PC-9 (cell line): ENCODE measurements around the gene ASGR2. TPM values are rescaled to one million over a fixed set of nuclear protein-coding genes. Genes with fewer than 3 reads are reported as not detected.

ENCODE experiments used
- BruUV-seq: library from RNA; stranded (reverse); fragments of 400-500 nt; replicated peaks from 2 replicates; lab custom pipeline; 2021; lab: Mats Ljungman, UMichigan
- CTCF ChIA-PET: fragments of 300-600 bp; sonication (Branson Sonifier 250); formaldehyde crosslinking; loops from one replicate; lab custom pipeline; 2022; ENCODE audit warnings: antibody characterized with exemption; lab: Charles Lee
- POLR2A ChIA-PET: fragments of 300-600 bp; sonication (Branson Sonifier 250); formaldehyde crosslinking; loops from one replicate; lab custom pipeline; 2022; ENCODE audit warnings: antibody characterized with exemption; ENCODE audit not compliant: unreplicated experiment; lab: Charles Lee
- DNase-seq, 2 experiments: peaks; one replicate each; pipeline versions ENCODE4 v3.0.0 to v3.0.0-alpha.2; 2015 to 2022; ENCODE audit warnings: mixed read lengths in 1 of 2
- H2AFZ ChIP-seq: fragments of 200-600 bp; sonication (generic); 2 replicates; pipeline ENCODE4 v1.8.1; 2017; ENCODE audit warnings: antibody characterized with exemption
- H3F3A ChIP-seq: fragments of 200-600 bp; sonication (generic); 2 replicates; pipeline ENCODE4 v1.8.1; 2017; ENCODE audit warnings: antibody characterized with exemption, mild to moderate bottlenecking, low read depth; ENCODE audit not compliant: insufficient read depth
- H3K27ac ChIP-seq: fragments of 200-600 bp; sonication (generic); 2 replicates; pipeline ENCODE4 v1.6.1; 2016; ENCODE audit warnings: mixed run types
- H3K27me3 ChIP-seq: fragments of 200-600 bp; sonication (generic); 2 replicates; pipeline ENCODE4 v1.6.1; 2016; ENCODE audit warnings: low read depth, mixed run types; ENCODE audit not compliant: insufficient read depth
- H3K36me3 ChIP-seq: fragments of 200-600 bp; sonication (generic); 2 replicates; pipeline ENCODE4 v1.6.1; 2016; ENCODE audit warnings: low read depth, mixed run types
- H3K4me1 ChIP-seq: fragments of 200-600 bp; sonication (generic); replicated peaks from 2 replicates; pipeline ENCODE4 v1.6.1; 2016; ENCODE audit warnings: mixed run types; ENCODE audit not compliant: insufficient read depth
- H3K4me2 ChIP-seq: fragments of 200-600 bp; sonication (generic); 2 replicates; pipeline ENCODE4 v1.6.1; 2017; ENCODE audit warnings: mixed run types
- H3K4me3 ChIP-seq: fragments of 200-600 bp; sonication (generic); 2 replicates; pipeline ENCODE4 v1.6.1; 2016; ENCODE audit warnings: mixed run types
- H3K79me2 ChIP-seq: fragments of 200-600 bp; sonication (generic); 2 replicates; pipeline ENCODE4 v1.6.1; 2017; ENCODE audit warnings: low read depth, mixed run types
- H3K9me2 ChIP-seq: fragments of 200-600 bp; sonication (generic); 2 replicates; pipeline ENCODE4 v1.8.1; 2017; ENCODE audit warnings: mild to moderate bottlenecking; ENCODE audit not compliant: insufficient read depth
- H3K9me3 ChIP-seq: fragments of 200-600 bp; sonication (generic); 2 replicates; pipeline ENCODE4 v1.8.1; 2016; ENCODE audit warnings: low read depth; ENCODE audit not compliant: insufficient read depth
- H4K20me1 ChIP-seq: fragments of 200-600 bp; sonication (generic); 2 replicates; pipeline ENCODE4 v1.8.1; 2017; ENCODE audit not compliant: insufficient read depth
- EZH2 ChIP-seq: fragments of 200-600 bp; sonication (generic); IDR thresholded peaks from 2 replicates; pipeline ENCODE4 v1.8.0; 2017; ENCODE audit warnings: antibody characterized with exemption, low read depth
- intact Hi-C: fragments of 100-400 bp; cut with micrococcal nuclease; formaldehyde crosslinking; loops from one replicate; pipeline ENCODE4 v1.10.0; 2022; ENCODE audit not compliant: unreplicated experiment
- total RNA-seq: library from RNA; stranded (reverse); gene quantifications from 2 replicates; pipeline ENCODE4 v1.2.3, GENCODE V29; 2021
- TF ChIP-seq, protein P1 (sequence below): fragments of 200-600 bp; sonication (generic); conservative IDR thresholded peaks from 2 replicates; pipeline ENCODE4 v1.6.1; 2017; ENCODE audit warnings: mixed run types, antibody characterized with exemption, mild to moderate bottlenecking, moderate library complexity

ASGR2 gene
- total RNA-seq, 1 experiment from 2014 or later = not detected

DNA sequence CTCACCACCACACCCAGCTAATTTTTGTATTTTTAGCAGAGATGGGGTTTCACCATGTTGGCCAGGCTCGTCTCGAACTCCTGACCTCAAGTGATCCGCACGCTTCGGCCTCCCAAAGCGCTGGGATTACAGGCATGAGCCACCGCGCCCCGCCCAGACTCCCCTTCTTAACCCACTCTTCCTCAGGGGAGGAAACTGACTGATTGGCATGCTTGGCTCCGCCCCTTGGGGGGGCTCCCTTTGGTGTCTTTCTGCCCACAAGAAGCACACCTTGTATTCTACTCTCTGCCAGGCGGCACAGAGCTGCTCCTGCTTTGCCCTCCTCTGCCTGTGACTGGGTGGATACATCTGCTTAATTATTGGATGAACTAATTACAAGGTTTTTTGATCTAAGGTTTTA, 4.7 kb upstream of the ASGR2 start:
- no peak overlapping the region for H3K4me3 ChIP-seq
- no peaks in the 10 kb centered on the region for H3K4me1 ChIP-seq
- H3K79me2 ChIP-seq = no peaks in the 10 kb centered on the region
- no peaks in the 10 kb centered on the region for H3K9me2 ChIP-seq
- no peaks in the 10 kb centered on the region for H3K36me3 ChIP-seq
- TF ChIP-seq, protein P1, sequence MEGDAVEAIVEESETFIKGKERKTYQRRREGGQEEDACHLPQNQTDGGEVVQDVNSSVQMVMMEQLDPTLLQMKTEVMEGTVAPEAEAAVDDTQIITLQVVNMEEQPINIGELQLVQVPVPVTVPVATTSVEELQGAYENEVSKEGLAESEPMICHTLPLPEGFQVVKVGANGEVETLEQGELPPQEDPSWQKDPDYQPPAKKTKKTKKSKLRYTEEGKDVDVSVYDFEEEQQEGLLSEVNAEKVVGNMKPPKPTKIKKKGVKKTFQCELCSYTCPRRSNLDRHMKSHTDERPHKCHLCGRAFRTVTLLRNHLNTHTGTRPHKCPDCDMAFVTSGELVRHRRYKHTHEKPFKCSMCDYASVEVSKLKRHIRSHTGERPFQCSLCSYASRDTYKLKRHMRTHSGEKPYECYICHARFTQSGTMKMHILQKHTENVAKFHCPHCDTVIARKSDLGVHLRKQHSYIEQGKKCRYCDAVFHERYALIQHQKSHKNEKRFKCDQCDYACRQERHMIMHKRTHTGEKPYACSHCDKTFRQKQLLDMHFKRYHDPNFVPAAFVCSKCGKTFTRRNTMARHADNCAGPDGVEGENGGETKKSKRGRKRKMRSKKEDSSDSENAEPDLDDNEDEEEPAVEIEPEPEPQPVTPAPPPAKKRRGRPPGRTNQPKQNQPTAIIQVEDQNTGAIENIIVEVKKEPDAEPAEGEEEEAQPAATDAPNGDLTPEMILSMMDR = no peak
- no peak for TF ChIP-seq EZH2
- no peak overlapping the region for H2AFZ ChIP-seq
- BruUV-seq = no TSS peak
- intact Hi-C loops = no loop called here
- H3K27ac ChIP-seq = no peak overlapping the region
- no peaks in the 10 kb centered on the region for H3K27me3 ChIP-seq
- H3F3A ChIP-seq = no peaks in the 10 kb centered on the region; the same call in 1 of the 2 replicates
- no peak overlapping the region for H3K4me2 ChIP-seq
- DNase-seq = no peak
- CTCF ChIA-PET = no interaction called here
- POLR2A ChIA-PET = no interaction called here
- no peaks in the 10 kb centered on the region for H3K9me3 ChIP-seq
- no peaks in the 10 kb centered on the region for H4K20me1 ChIP-seq

DNA sequence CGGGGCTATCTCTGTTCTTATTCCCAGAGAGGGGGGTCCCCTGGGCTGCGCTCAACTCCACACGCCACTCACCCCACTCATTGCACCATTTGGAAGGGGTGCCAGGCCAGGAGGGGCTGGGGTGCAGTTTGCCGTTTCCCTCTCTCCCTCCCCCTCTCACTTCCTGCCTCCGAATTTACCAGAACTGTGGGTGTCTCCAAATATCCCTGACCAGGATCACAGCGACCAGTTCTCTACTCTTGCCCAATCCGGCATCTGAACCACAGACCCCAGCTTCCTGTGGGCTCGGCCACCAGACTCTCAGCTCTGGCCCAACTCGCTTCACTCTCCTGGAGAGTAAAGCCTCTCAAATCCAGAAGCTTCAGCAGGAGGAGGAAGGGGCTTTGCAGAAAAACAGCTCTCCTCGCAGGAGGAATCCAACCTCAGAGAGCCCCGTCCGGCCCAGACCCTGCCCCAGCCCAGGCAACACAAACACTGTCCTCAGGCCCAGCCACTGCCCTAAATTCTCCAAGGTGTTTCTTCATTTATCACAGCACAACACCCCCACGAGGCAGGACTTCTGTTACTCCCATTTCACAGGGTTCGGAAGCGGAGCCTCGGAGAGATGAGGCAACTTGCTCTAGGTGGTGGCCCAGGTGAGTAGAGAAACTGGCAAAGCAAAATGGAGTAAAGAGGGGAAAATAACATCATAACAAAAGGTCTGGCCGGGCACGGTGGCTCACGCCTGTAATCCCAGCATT, 423 bp upstream of the ASGR2 start:
- Histone ChIP-seq H3K4me3 (no peak overlapping the region), H3K9me3 (no peaks in the 10 kb centered on the region), H3K27ac (no peak overlapping the region), H3K9me2 (no peaks in the 10 kb centered on the region), H3F3A (peaks cover 8% of the 10 kb centered on the region; the same call in 1 of the 2 replicates), H3K36me3 (no peaks in the 10 kb centered on the region), H3K4me1 (no peaks in the 10 kb centered on the region), H3K4me2 (no peak overlapping the region), H4K20me1 (no peaks in the 10 kb centered on the region), H3K27me3 (no peaks in the 10 kb centered on the region), H3K79me2 (no peaks in the 10 kb centered on the region), H2AFZ (no peak overlapping the region)
- intact Hi-C loops = no loop called here
- no TSS peak for BruUV-seq
- DNase-seq = no peak
- POLR2A ChIA-PET = no interaction called here
- CTCF ChIA-PET = no interaction called here
- TF ChIP-seq EZH2 = no peak
- TF ChIP-seq, protein P1 = no peak

DNA sequence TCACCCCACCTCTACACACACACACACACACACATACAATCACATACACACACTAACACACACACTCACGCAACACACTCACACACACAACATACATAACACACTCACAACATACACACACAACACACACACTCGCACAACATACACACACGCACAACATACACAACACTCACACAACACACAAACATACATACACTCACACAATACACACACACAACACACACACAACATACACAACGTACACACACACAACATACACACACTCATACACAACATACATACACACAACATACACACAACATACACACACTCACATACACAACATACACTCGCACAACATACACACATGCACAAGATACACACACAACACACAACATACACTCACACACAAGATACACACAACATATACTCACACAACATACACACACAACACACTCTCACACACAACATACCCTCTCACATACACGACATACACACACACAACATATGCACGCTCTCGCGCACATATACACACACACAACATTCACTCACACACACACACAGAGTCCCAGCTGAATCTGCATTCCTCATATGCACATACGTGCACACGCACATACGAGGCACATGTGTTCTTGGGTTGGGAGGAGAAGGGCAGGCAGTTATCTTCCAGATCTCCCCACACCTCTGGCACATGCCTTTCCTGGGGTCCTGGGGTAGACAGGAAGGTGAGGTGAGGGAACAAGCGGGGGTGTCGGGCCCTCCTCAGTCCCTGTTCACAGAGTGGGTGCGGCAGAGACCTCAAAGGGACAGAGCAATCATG, 1.1 kb downstream of the ASGR2 start:
- H3K4me3 ChIP-seq = no peak overlapping the region
- no peak overlapping the region for H3K27ac ChIP-seq
- H3K79me2 ChIP-seq = no peaks in the 10 kb centered on the region
- ChIA-PET CTCF (no interaction called here), POLR2A (no interaction called here)
- intact Hi-C loops = no loop called here
- H4K20me1 ChIP-seq = no peaks in the 10 kb centered on the region
- no peaks in the 10 kb centered on the region for H3K9me2 ChIP-seq
- H3K4me1 ChIP-seq = no peaks in the 10 kb centered on the region
- TF ChIP-seq EZH2 = no peak
- TF ChIP-seq, protein P1 = no peak
- H3F3A ChIP-seq = peaks cover 8% of the 10 kb centered on the region; the same call in 1 of the 2 replicates
- H2AFZ ChIP-seq = no peak overlapping the region
- H3K36me3 ChIP-seq = no peaks in the 10 kb centered on the region
- no peak overlapping the region for H3K4me2 ChIP-seq
- no peak for DNase-seq
- H3K27me3 ChIP-seq = no peaks in the 10 kb centered on the region
- H3K9me3 ChIP-seq = no peaks in the 10 kb centered on the region
- no TSS peak for BruUV-seq
